IMR-90 (cell line): ENCODE measurements around the gene MCRS1. TPM values are rescaled to one million over a fixed set of nuclear protein-coding genes. Genes with fewer than 3 reads are reported as not detected.

Source experiments
- ATAC-seq: fragments of 200-7000 bp; cut with Tn5 transposase; 2 replicates; pipeline ENCODE4 v1.9.1; 2020; ENCODE audit warnings: low read depth, mild to moderate bottlenecking, moderate library complexity
- BruUV-seq: library from RNA; stranded (reverse); fragments of 400-500 nt; replicated peaks from 2 replicates; lab custom pipeline; 2021; lab: Mats Ljungman, UMichigan
- CTCF ChIA-PET: fragments of 300-600 bp; formaldehyde crosslinking; extraction: SDS; loops from one replicate; lab custom pipeline; 2021; ENCODE audit warnings: antibody characterized with exemption; lab: Yijun Ruan, JAX
- POLR2A ChIA-PET: fragments of 300-600 bp; sonication (Branson Sonifier 250); formaldehyde crosslinking; loops from one replicate; lab custom pipeline; 2022; ENCODE audit warnings: antibody characterized with exemption; ENCODE audit not compliant: unreplicated experiment; lab: Charles Lee
- DNase-seq: peaks from one replicate; pipeline ENCODE4 v3.0.0; 2013
- H2AFZ ChIP-seq: replicated peaks from 2 replicates; pipeline ENCODE3; 2013; ENCODE audit warnings: low read length, mild to moderate bottlenecking; ENCODE audit not compliant: poor library complexity
- H2AK5ac ChIP-seq: 2 replicates; pipeline ENCODE4 v1.6.1; 2013; ENCODE audit warnings: low read depth, low read length, inconsistent platforms
- H2AK9ac ChIP-seq: replicated peaks from 2 replicates; pipeline ENCODE3; 2013; ENCODE audit warnings: mild to moderate bottlenecking, low read depth, low read length, moderate library complexity; ENCODE audit not compliant: poor library complexity
- H2BK120ac ChIP-seq: 2 replicates; pipeline ENCODE4 v1.6.1; 2013; ENCODE audit warnings: low read depth, low read length, inconsistent platforms
- H2BK15ac ChIP-seq: 3 replicates; pipeline ENCODE4 v1.6.1; 2013; ENCODE audit warnings: low read depth, low read length, inconsistent platforms
- H2BK20ac ChIP-seq: 2 replicates; pipeline ENCODE4 v1.6.1; 2013; ENCODE audit warnings: low read depth, mild to moderate bottlenecking, inconsistent platforms, low read length, moderate library complexity
- H2BK5ac ChIP-seq: 2 replicates; pipeline ENCODE4 v1.6.1; 2013; ENCODE audit warnings: mild to moderate bottlenecking, low read depth, low read length, inconsistent platforms; ENCODE audit not compliant: poor library complexity, severe bottlenecking
- H3K14ac ChIP-seq: replicated peaks from 2 replicates; pipeline ENCODE4 v1.6.1; 2013; ENCODE audit warnings: low read depth, low read length, inconsistent platforms
- H3K18ac ChIP-seq: 2 replicates; pipeline ENCODE4 v1.6.1; 2013; ENCODE audit warnings: low read depth, low read length, control low read depth
- H3K23ac ChIP-seq: 2 replicates; pipeline ENCODE4 v1.6.1; 2013; ENCODE audit warnings: low read depth, low read length, inconsistent platforms
- H3K27ac ChIP-seq: 2 replicates; pipeline ENCODE4 v1.5.1; 2013; ENCODE audit warnings: mild to moderate bottlenecking, control low read depth, low read length; ENCODE audit not compliant: insufficient read depth
- H3K27me3 ChIP-seq: 2 replicates; pipeline ENCODE4 v1.6.1; 2013; ENCODE audit warnings: low read length; ENCODE audit not compliant: control insufficient read depth, insufficient read depth
- H3K36me3 ChIP-seq: 2 replicates; pipeline ENCODE4 v1.6.1; 2013; ENCODE audit warnings: low read length, mixed read lengths; ENCODE audit not compliant: control insufficient read depth, insufficient read depth
- H3K4ac ChIP-seq: 2 replicates; pipeline ENCODE4 v1.6.1; 2013; ENCODE audit warnings: low read depth, low read length, inconsistent platforms
- H3K4me1 ChIP-seq: 2 replicates; pipeline ENCODE4 v1.6.1; 2013; ENCODE audit warnings: low read length, mixed read lengths; ENCODE audit not compliant: control insufficient read depth, insufficient read depth
- H3K4me2 ChIP-seq: 2 replicates; pipeline ENCODE4 v1.6.1; 2013; ENCODE audit warnings: low read depth, mild to moderate bottlenecking, control low read depth, low read length, moderate library complexity
- H3K4me3 ChIP-seq: 2 replicates; pipeline ENCODE4 v1.5.1; 2013; ENCODE audit warnings: low read depth, mild to moderate bottlenecking, control low read depth, low read length, moderate library complexity; ENCODE audit not compliant: insufficient read depth
- H3K56ac ChIP-seq: 2 replicates; pipeline ENCODE4 v1.6.1; 2013; ENCODE audit warnings: low read length, inconsistent platforms; ENCODE audit not compliant: insufficient read depth; ENCODE audit errors: extremely low read depth
- H3K79me1 ChIP-seq, 2 experiments: 2 replicates each; pipeline ENCODE4 v1.6.1; 2013; ENCODE audit warnings: low read length in 2 of 2, inconsistent platforms in 1 of 2, low read depth in 1 of 2
- H3K9ac ChIP-seq: 2 replicates; pipeline ENCODE4 v1.6.1; 2013; ENCODE audit warnings: low read depth, low read length, control low read depth
- H3K9me1 ChIP-seq: 2 replicates; pipeline ENCODE4 v1.6.1; 2013; ENCODE audit warnings: low read length, inconsistent platforms; ENCODE audit not compliant: insufficient read depth
- H3K9me3 ChIP-seq: 2 replicates; pipeline ENCODE4 v1.6.1; 2013; ENCODE audit warnings: low read length; ENCODE audit not compliant: control insufficient read depth, insufficient read depth
- H4K20me1 ChIP-seq: 2 replicates; pipeline ENCODE4 v1.6.1; 2013; ENCODE audit warnings: low read length, inconsistent platforms; ENCODE audit not compliant: insufficient read depth
- H4K5ac ChIP-seq: 2 replicates; pipeline ENCODE4 v1.6.1; 2013; ENCODE audit warnings: mild to moderate bottlenecking, low read depth, low read length, control low read depth
- H4K8ac ChIP-seq, 2 experiments: 2 replicates each; pipeline ENCODE4 v1.6.1; 2013; ENCODE audit warnings: low read depth in 2 of 2, low read length in 2 of 2, control low read depth in 1 of 2, inconsistent platforms in 1 of 2
- H4K91ac ChIP-seq: 2 replicates; pipeline ENCODE4 v1.6.1; 2013; ENCODE audit warnings: low read depth, low read length, inconsistent platforms; ENCODE audit not compliant: insufficient read depth
- BHLHE40 ChIP-seq: fragments of 150-350 bp; IDR thresholded peaks from 2 replicates; pipeline ENCODE4 v1.6.1; 2016; ENCODE audit warnings: mild to moderate bottlenecking, low read depth, low read length
- CEBPB ChIP-seq: IDR thresholded peaks from 2 replicates; pipeline ENCODE4 v1.6.1; 2012; ENCODE audit warnings: low read depth, low read length, improper control_type of control experiment
- CHD1 ChIP-seq: IDR thresholded peaks from 2 replicates; pipeline ENCODE4 v1.6.1; 2012; ENCODE audit warnings: low read depth, low read length, improper control_type of control experiment
- ELK1 ChIP-seq: fragments of 150-350 bp; IDR thresholded peaks from 2 replicates; pipeline ENCODE4 v1.6.1; 2016; ENCODE audit warnings: low read depth, mild to moderate bottlenecking, low read length, moderate library complexity, borderline replicate concordance
- MAFK ChIP-seq: IDR thresholded peaks from 2 replicates; pipeline ENCODE4 v1.6.1; 2012; ENCODE audit warnings: low read depth, low read length, improper control_type of control experiment
- MAZ ChIP-seq: IDR thresholded peaks from 2 replicates; pipeline ENCODE4 v1.6.1; 2012; ENCODE audit warnings: low read depth, mild to moderate bottlenecking, low read length, improper control_type of control experiment, moderate library complexity, borderline replicate concordance
- MXI1 ChIP-seq: IDR thresholded peaks from 2 replicates; pipeline ENCODE4 v1.6.1; 2012; ENCODE audit warnings: low read depth, mild to moderate bottlenecking, low read length, moderate library complexity, borderline replicate concordance
- NFE2L2 ChIP-seq: fragments of 150-350 bp; IDR thresholded peaks from 2 replicates; pipeline ENCODE4 v1.6.1; 2016; ENCODE audit warnings: low read depth, mild to moderate bottlenecking, low read length
- POLR2A ChIP-seq: IDR thresholded peaks from 2 replicates; pipeline ENCODE4 v1.6.1; 2012; ENCODE audit warnings: mild to moderate bottlenecking, low read depth, low read length
- RAD21 ChIP-seq: IDR thresholded peaks from 2 replicates; pipeline ENCODE4 v1.6.1; 2012; ENCODE audit warnings: low read length, improper control_type of control experiment
- RCOR1 ChIP-seq: IDR thresholded peaks from 2 replicates; pipeline ENCODE4 v1.6.1; 2012; ENCODE audit warnings: mild to moderate bottlenecking, low read length, improper control_type of control experiment; ENCODE audit not compliant: insufficient replicate concordance
- RFX5 ChIP-seq: IDR thresholded peaks from 2 replicates; pipeline ENCODE4 v1.8.0; 2012; ENCODE audit warnings: low read depth, mild to moderate bottlenecking, low read length, moderate library complexity
- SMC3 ChIP-seq: fragments of 150-350 bp; IDR thresholded peaks from 2 replicates; pipeline ENCODE4 v1.6.1; 2016; ENCODE audit warnings: low read depth, mild to moderate bottlenecking, antibody characterized with exemption, low read length, moderate library complexity
- USF2 ChIP-seq: fragments of 150-350 bp; IDR thresholded peaks from 2 replicates; pipeline ENCODE4 v1.6.1; 2017; ENCODE audit warnings: mild to moderate bottlenecking, antibody characterized with exemption, low read length, low read depth
- WGBS, 2 experiments: methylation state at CpG; one replicate each; pipeline versions ENCODE4 v1.1.5 to v1.1.7; 2013; ENCODE audit warnings: missing lambda C conversion rate in 2 of 2; ENCODE audit not compliant: insufficient read length in 1 of 2; ENCODE audit errors: extremely low coverage in 2 of 2; 5-methylcytosine and 5-hydroxymethylcytosine counted together
- dilution Hi-C: fragments of 300-500 bp; cut with HindIII; formaldehyde crosslinking; loops from one replicate; pipeline ENCODE4 v1.14.3; 2018; ENCODE audit warnings: low sequenced_read_pairs; ENCODE audit not compliant: unreplicated experiment
- in situ Hi-C: fragments of 300-500 bp; cut with MboI; formaldehyde crosslinking; loops from 3 replicates; pipeline ENCODE4 v1.14.3; 2019; ENCODE audit warnings: low sequenced_read_pairs, inconsistent platforms, mixed read lengths
- intact Hi-C: fragments of 100-400 bp; cut with micrococcal nuclease; formaldehyde crosslinking; loops from 2 replicates; pipeline ENCODE4 v1.10.0; 2022
- polyA plus RNA-seq, 3 experiments: library from polyadenylated mRNA; depleted of rRNA; stranded (reverse); fragments of >200 nt; gene quantifications; 2 replicates each; pipeline ENCODE4 v1.2.3, GENCODE V29; 2012; ENCODE audit warnings: low replicate concordance in 1 of 3
- total RNA-seq: library from RNA; depleted of rRNA; stranded (reverse); fragments of >200 nt; gene quantifications from 2 replicates; pipeline ENCODE4 v1.2.3, GENCODE V29; 2012

Gene MCRS1
- total and polyA plus RNA-seq, 2 of the 4 experiments (the other 2 are of a cell fraction) = 72.9 to 73.2 TPM

- WGBS, 2 experiments = 82% methylated on average over 2 of the region's 7 CpGs; no CpG with 5 or more reads in 1 of the 2 experiments
- H3K9ac ChIP-seq = no peak overlapping the region
- H4K8ac ChIP-seq = no peak overlapping the region
- DNase-seq = no peak
- H3K14ac ChIP-seq = no peak overlapping the region
- CTCF ChIA-PET = interaction anchor here (1.0 to 3.2 kb wide), 2 partner anchors 10 to 253 kb away, joined by 3 to 8 read pairs; no protein-coding TSS in a partner anchor
- H3K79me1 ChIP-seq = peaks cover 0 to 21% of the 10 kb centered on the region in 2 experiments; a peak in 3 of 4 replicates
- H2BK120ac ChIP-seq = no peak overlapping the region
- no peak for TF ChIP-seq POLR2A
- TF ChIP-seq MAZ = no peak
- no peak for TF ChIP-seq NFE2L2
- TF ChIP-seq SMC3 = no peak
- TF ChIP-seq RCOR1 = no peak
- no peak for TF ChIP-seq MAFK
- TF ChIP-seq USF2 = no peak
- no peak for TF ChIP-seq ELK1
- TF ChIP-seq CEBPB = no peak
- no peak for TF ChIP-seq MXI1
- no peak for TF ChIP-seq RFX5
- TF ChIP-seq BHLHE40 = no peak
- no peak for TF ChIP-seq CHD1
- TF ChIP-seq RAD21 = no peak
- no peaks in the 10 kb centered on the region for H3K9me3 ChIP-seq
- intact Hi-C loops (loop anchor here (5.0 kb wide), 1 partner anchor 72 kb away; no protein-coding TSS in a partner anchor), dilution Hi-C loops (no loop called here), in situ Hi-C loops (no loop called here)
- H3K4ac ChIP-seq = no peak overlapping the region
- H3K27ac ChIP-seq = no peak overlapping the region
- no peak overlapping the region for H2BK5ac ChIP-seq
- H3K4me2 ChIP-seq = no peak overlapping the region
- H3K27me3 ChIP-seq = no peaks in the 10 kb centered on the region
- H3K4me3 ChIP-seq = no peak overlapping the region
- no peak for ATAC-seq
- H3K36me3 ChIP-seq = peaks cover 4% of the 10 kb centered on the region; the same call in 1 of the 2 replicates
- no TSS peak for BruUV-seq
- no peak overlapping the region for H4K5ac ChIP-seq
- H2AFZ ChIP-seq = no peak overlapping the region
- H3K9me1 ChIP-seq = peaks cover 8% of the 10 kb centered on the region; the same call in 1 of the 2 replicates
- no peak overlapping the region for H2AK9ac ChIP-seq
- H3K4me1 ChIP-seq = peaks cover 2% of the 10 kb centered on the region; the same call in 1 of the 2 replicates
- H4K91ac ChIP-seq = no peak overlapping the region
- no peak overlapping the region for H2BK15ac ChIP-seq
- POLR2A ChIA-PET = no interaction called here
- no peak overlapping the region for H3K18ac ChIP-seq
- H2AK5ac ChIP-seq = no peak overlapping the region
- H2BK20ac ChIP-seq = no peak overlapping the region
- H3K56ac ChIP-seq = no peak overlapping the region
- no peak overlapping the region; the same call in 1 of the 2 replicates for H3K23ac ChIP-seq
- peaks cover 9% of the 10 kb centered on the region for H4K20me1 ChIP-seq
Measured at GRCh38 chr12:49584591-49584990, 16.6 kb upstream of the MCRS1 start.
